ENCODE measurements around the gene SYCP3. TPM values are rescaled to one million over a fixed set of nuclear protein-coding genes. Genes with fewer than 3 reads are reported as not detected.

The SYCP3 gene
- total and polyA plus RNA-seq, 4 donors = 0.20 to 2.4 (median 1.2) TPM

DNA sequence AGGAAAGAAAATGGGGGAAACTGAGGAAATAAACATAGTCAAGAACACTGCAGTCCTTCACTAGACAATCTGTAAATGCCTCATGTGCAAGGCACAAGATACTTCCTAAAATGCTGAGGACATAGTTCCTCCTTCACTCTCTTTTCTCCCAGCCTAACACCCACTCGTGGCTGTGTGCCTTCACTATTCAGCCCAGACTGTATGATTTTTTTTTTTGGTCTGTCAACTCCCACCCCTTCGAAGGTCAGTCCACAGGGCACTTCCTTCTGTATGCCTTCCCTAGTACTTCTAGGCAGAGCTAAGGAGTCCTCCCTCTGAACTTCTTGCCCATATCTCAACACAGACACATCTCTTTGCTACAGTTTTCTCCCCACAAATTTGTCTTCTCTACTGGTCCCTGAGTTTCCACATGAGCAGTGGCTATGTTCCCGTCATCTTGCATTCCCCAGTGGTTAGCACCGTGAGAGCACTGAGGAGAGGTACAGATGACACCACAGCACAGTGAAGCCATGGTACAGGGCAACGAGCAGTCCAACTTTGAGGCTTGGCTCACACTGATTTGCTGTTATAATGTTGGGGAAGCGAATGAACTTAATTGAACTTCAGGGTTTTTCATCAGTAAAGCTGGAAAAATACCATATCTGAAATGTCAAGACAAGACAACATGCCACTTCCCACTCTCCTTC lies 24.1 kb upstream of the SYCP3 start:
- Histone ChIP-seq H3K4me3 (ENCODE audit: low read depth, low read length) (no peak overlapping the region), H3K27ac (ENCODE audit: low read depth, low read length) (no peak overlapping the region), H3K36me3 (ENCODE audit: control insufficient read depth, insufficient read depth, low read length) (peaks cover 8% of the 10 kb centered on the region), H3K27me3 (ENCODE audit: control insufficient read depth, insufficient read depth, low read length) (no peaks in the 10 kb centered on the region), H3K9me3 (ENCODE audit: control insufficient read depth, insufficient read depth, low read length) (no peaks in the 10 kb centered on the region), H3K4me1 (ENCODE audit: control insufficient read depth, insufficient read depth, low read length) (no peaks in the 10 kb centered on the region)
- no peak for DNase-seq (ENCODE audit: low read depth in 4 of 6, low spot score in 6 of 6)
- WGBS (ENCODE audit: insufficient coverage) = 85% methylated on average over 5 of the region's 6 CpGs

DNA sequence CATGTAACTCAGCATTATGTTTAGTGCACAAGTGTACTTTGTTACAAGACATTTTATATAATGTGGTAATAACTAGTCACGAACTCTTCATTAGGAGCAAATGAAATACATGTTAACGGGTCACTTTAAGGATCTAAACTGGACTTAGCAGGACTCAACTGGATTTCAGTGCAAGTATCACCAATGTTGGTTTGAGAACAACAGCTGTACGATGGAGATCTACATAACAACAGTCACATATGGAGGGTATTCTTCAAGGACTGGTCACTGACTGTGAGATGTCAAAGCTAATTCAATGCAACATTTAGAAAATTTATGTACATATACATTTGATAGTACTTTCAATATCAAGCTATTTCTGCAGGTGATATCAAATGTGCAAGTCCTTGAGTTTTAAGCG lies 22.5 kb upstream of the SYCP3 start:
- H3K27ac ChIP-seq (ENCODE audit: low read depth, low read length) = no peak overlapping the region
- no peak overlapping the region for H3K4me3 ChIP-seq (ENCODE audit: low read depth, low read length)
- peaks cover 8% of the 10 kb centered on the region for H3K36me3 ChIP-seq (ENCODE audit: control insufficient read depth, insufficient read depth, low read length)
- H3K27me3 ChIP-seq (ENCODE audit: control insufficient read depth, insufficient read depth, low read length) = no peaks in the 10 kb centered on the region
- WGBS (ENCODE audit: insufficient coverage) = no CpG with 5 or more reads among the region's 4 CpGs
- no peak for DNase-seq (ENCODE audit: low read depth in 4 of 6, low spot score in 6 of 6)
- no peaks in the 10 kb centered on the region for H3K4me1 ChIP-seq (ENCODE audit: control insufficient read depth, insufficient read depth, low read length)
- H3K9me3 ChIP-seq (ENCODE audit: control insufficient read depth, insufficient read depth, low read length) = no peaks in the 10 kb centered on the region

DNA sequence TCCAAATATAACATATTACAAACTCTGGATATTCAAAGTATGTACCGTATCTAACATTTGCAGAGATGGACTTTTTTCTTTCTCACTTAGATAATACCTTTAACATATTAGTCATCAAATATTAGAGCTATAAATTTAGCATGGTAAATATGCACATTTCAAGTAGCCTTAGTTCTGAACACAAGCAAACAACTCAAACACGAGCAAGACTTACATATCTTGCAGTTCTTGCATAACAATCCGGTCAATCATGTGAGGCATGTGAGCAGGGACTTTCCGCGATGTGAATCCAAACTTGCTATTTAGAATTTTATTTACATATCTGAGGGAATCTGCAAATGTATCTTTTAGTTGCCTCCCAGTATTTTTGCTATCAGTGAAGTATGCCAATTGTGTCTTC lies 22.1 kb upstream of the SYCP3 start:
- Histone ChIP-seq H3K4me1 (ENCODE audit: control insufficient read depth, insufficient read depth, low read length) (no peaks in the 10 kb centered on the region), H3K27ac (ENCODE audit: low read depth, low read length) (no peak overlapping the region), H3K27me3 (ENCODE audit: control insufficient read depth, insufficient read depth, low read length) (no peaks in the 10 kb centered on the region), H3K36me3 (ENCODE audit: control insufficient read depth, insufficient read depth, low read length) (peaks cover 8% of the 10 kb centered on the region), H3K4me3 (ENCODE audit: low read depth, low read length) (no peak overlapping the region), H3K9me3 (ENCODE audit: control insufficient read depth, insufficient read depth, low read length) (no peaks in the 10 kb centered on the region)
- no peak for DNase-seq (ENCODE audit: low read depth in 4 of 6, low spot score in 6 of 6)
- no CpG with 5 or more reads among the region's 5 CpGs for WGBS (ENCODE audit: insufficient coverage)

GRCh38 chr12:101759396-101760047 lies 20.3 kb upstream of the SYCP3 start:
- DNase-seq (ENCODE audit: low read depth in 4 of 6, low spot score in 6 of 6) = peak in 2 of 6 donors; percentile 35 to 61
- H3K9me3 ChIP-seq (ENCODE audit: control insufficient read depth, insufficient read depth, low read length) = no peaks in the 10 kb centered on the region
- H3K36me3 ChIP-seq (ENCODE audit: control insufficient read depth, insufficient read depth, low read length) = peaks cover 8% of the 10 kb centered on the region
- H3K27ac ChIP-seq (ENCODE audit: low read depth, low read length) = no peak overlapping the region
- 100% methylated on average over 2 of the region's 5 CpGs for WGBS (ENCODE audit: insufficient coverage)
- H3K4me3 ChIP-seq (ENCODE audit: low read depth, low read length) = no peak overlapping the region
- no peaks in the 10 kb centered on the region for H3K4me1 ChIP-seq (ENCODE audit: control insufficient read depth, insufficient read depth, low read length)
- H3K27me3 ChIP-seq (ENCODE audit: control insufficient read depth, insufficient read depth, low read length) = no peaks in the 10 kb centered on the region

- WGBS (ENCODE audit: insufficient coverage) = 80% methylated on average over 1 of the region's 4 CpGs
- H3K36me3 ChIP-seq (ENCODE audit: control insufficient read depth, insufficient read depth, low read length) = peaks cover 26% of the 10 kb centered on the region
- no peaks in the 10 kb centered on the region for H3K4me1 ChIP-seq (ENCODE audit: control insufficient read depth, insufficient read depth, low read length)
- no peak overlapping the region for H3K27ac ChIP-seq (ENCODE audit: low read depth, low read length)
- H3K27me3 ChIP-seq (ENCODE audit: control insufficient read depth, insufficient read depth, low read length) = no peaks in the 10 kb centered on the region
- H3K4me3 ChIP-seq (ENCODE audit: low read depth, low read length) = no peak overlapping the region
- no peaks in the 10 kb centered on the region for H3K9me3 ChIP-seq (ENCODE audit: control insufficient read depth, insufficient read depth, low read length)
- DNase-seq (ENCODE audit: low read depth in 4 of 6, low spot score in 6 of 6) = no peak
Observed at GRCh38 chr12:101750152-101750551, 10.9 kb upstream of the SYCP3 start.

DNA sequence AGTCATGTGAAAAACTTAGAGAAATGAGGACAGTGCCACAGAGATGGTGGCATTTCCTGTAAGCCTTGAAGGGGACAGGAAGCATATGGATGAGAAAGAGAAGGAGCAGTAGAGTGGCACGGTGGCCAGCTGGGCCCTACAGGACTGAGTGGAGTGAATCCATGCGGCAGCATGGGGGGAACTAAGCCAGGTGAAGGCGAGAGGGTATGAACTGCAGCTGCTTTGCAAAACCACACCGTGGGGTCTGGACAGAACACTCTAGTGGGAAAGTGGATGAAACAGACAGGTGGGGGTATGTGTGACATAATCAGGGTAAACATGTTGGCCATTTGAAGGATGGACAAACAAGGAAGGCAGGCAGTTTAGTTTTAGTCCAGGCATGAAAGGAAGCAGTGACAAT lies 10.4 kb upstream of the SYCP3 start:
- Histone ChIP-seq H3K4me3 (ENCODE audit: low read depth, low read length) (no peak overlapping the region), H3K36me3 (ENCODE audit: control insufficient read depth, insufficient read depth, low read length) (peaks cover 26% of the 10 kb centered on the region), H3K27ac (ENCODE audit: low read depth, low read length) (no peak overlapping the region), H3K9me3 (ENCODE audit: control insufficient read depth, insufficient read depth, low read length) (no peaks in the 10 kb centered on the region), H3K4me1 (ENCODE audit: control insufficient read depth, insufficient read depth, low read length) (no peaks in the 10 kb centered on the region), H3K27me3 (ENCODE audit: control insufficient read depth, insufficient read depth, low read length) (no peaks in the 10 kb centered on the region)
- no peak for DNase-seq (ENCODE audit: low read depth in 4 of 6, low spot score in 6 of 6)
- 90% methylated on average over 4 of the region's 4 CpGs for WGBS (ENCODE audit: insufficient coverage)

DNA sequence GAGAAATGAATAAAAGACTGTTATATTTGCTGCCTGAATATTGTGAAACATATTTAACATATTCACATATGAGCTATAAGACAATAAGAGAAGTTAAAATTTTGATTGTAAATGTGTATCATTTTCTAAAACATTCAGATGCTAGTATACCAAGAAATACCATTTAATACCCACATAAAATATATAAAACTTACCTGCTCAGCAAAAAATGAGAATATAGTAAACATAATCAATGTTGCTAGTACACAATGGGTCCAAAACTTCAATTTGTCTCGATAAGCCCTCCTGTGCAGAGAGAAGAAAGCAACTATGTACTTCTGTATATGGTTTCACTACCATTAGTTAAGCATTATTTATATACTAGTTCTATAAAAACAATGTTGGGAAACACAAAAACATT lies 9.6 kb upstream of the SYCP3 start:
- peaks cover 27% of the 10 kb centered on the region for H3K36me3 ChIP-seq (ENCODE audit: control insufficient read depth, insufficient read depth, low read length)

GRCh38 chr12:101747697-101748096 lies 8.4 kb upstream of the SYCP3 start:
- Histone ChIP-seq H3K36me3 (ENCODE audit: control insufficient read depth, insufficient read depth, low read length) (peaks cover 29% of the 10 kb centered on the region), H3K27ac (ENCODE audit: low read depth, low read length) (no peak overlapping the region)
- no peak for DNase-seq (ENCODE audit: low read depth in 4 of 6, low spot score in 6 of 6)

More for the DNA sequence above, 9.6 kb upstream of the SYCP3 start:
- H3K27me3 ChIP-seq (ENCODE audit: control insufficient read depth, insufficient read depth, low read length) = no peaks in the 10 kb centered on the region
- no peak for DNase-seq (ENCODE audit: low read depth in 4 of 6, low spot score in 6 of 6)
- no peak overlapping the region for H3K27ac ChIP-seq (ENCODE audit: low read depth, low read length)
- H3K4me1 ChIP-seq (ENCODE audit: control insufficient read depth, insufficient read depth, low read length) = no peaks in the 10 kb centered on the region
- no peaks in the 10 kb centered on the region for H3K9me3 ChIP-seq (ENCODE audit: control insufficient read depth, insufficient read depth, low read length)
- WGBS (ENCODE audit: insufficient coverage) = no CpG with 5 or more reads among the region's 1 CpG
- H3K4me3 ChIP-seq (ENCODE audit: low read depth, low read length) = no peak overlapping the region

DNA sequence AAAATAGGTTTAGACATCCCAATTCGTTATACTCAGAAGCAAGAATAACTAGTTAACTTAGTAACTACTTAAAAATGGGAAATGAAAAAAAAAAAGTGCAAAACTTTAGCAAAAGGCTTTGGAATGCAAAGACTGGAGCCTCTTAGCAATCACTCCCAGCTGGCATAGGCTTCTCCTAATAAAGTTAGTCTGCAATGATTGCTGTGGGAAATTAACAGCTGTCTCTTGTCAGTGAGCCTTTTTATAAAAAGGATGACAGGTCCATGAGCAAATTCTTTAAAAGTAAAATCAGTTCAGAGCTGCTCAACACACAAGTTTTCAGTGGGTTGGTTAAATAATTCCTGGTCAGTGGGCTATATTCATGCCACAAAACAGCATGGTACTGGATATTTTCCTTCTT lies 7.4 kb upstream of the SYCP3 start:
- H3K9me3 ChIP-seq (ENCODE audit: control insufficient read depth, insufficient read depth, low read length) = no peaks in the 10 kb centered on the region
- no peak overlapping the region for H3K27ac ChIP-seq (ENCODE audit: low read depth, low read length)
- H3K4me1 ChIP-seq (ENCODE audit: control insufficient read depth, insufficient read depth, low read length) = no peaks in the 10 kb centered on the region
- DNase-seq (ENCODE audit: low read depth in 4 of 6, low spot score in 6 of 6) = no peak
- WGBS (ENCODE audit: insufficient coverage) = no CpG with 5 or more reads among the region's 1 CpG
- peaks cover 28% of the 10 kb centered on the region for H3K36me3 ChIP-seq (ENCODE audit: control insufficient read depth, insufficient read depth, low read length)
- H3K27me3 ChIP-seq (ENCODE audit: control insufficient read depth, insufficient read depth, low read length) = no peaks in the 10 kb centered on the region
- no peak overlapping the region for H3K4me3 ChIP-seq (ENCODE audit: low read depth, low read length)

More at GRCh38 chr12:101747697-101748096, 8.4 kb upstream of the SYCP3 start:
- H3K4me3 ChIP-seq (ENCODE audit: low read depth, low read length) = no peak overlapping the region
- no CpG with 5 or more reads among the region's 1 CpG for WGBS (ENCODE audit: insufficient coverage)
- no peaks in the 10 kb centered on the region for H3K9me3 ChIP-seq (ENCODE audit: control insufficient read depth, insufficient read depth, low read length)
- no peaks in the 10 kb centered on the region for H3K27me3 ChIP-seq (ENCODE audit: control insufficient read depth, insufficient read depth, low read length)
- no peaks in the 10 kb centered on the region for H3K4me1 ChIP-seq (ENCODE audit: control insufficient read depth, insufficient read depth, low read length)

- peaks cover 26% of the 10 kb centered on the region for H3K36me3 ChIP-seq (ENCODE audit: control insufficient read depth, insufficient read depth, low read length)
- H3K4me3 ChIP-seq (ENCODE audit: low read depth, low read length) = no peak overlapping the region
- no peaks in the 10 kb centered on the region for H3K27me3 ChIP-seq (ENCODE audit: control insufficient read depth, insufficient read depth, low read length)
- no peak overlapping the region for H3K27ac ChIP-seq (ENCODE audit: low read depth, low read length)
- no peak for DNase-seq (ENCODE audit: low read depth in 4 of 6, low spot score in 6 of 6)
- no CpG with 5 or more reads among the region's 1 CpG for WGBS (ENCODE audit: insufficient coverage)
- no peaks in the 10 kb centered on the region for H3K4me1 ChIP-seq (ENCODE audit: control insufficient read depth, insufficient read depth, low read length)
- H3K9me3 ChIP-seq (ENCODE audit: control insufficient read depth, insufficient read depth, low read length) = no peaks in the 10 kb centered on the region
Observed at GRCh38 chr12:101746196-101746595, 6.9 kb upstream of the SYCP3 start.
